Smooth muscle cell (in vitro differentiated cells): ENCODE data around the gene HELB. TPM values are rescaled to one million over a fixed set of nuclear protein-coding genes. Genes with fewer than 3 reads are reported as not detected.

ENCODE experiments used
- DNase-seq: peaks from one replicate; lab custom pipeline; 2025; ENCODE audit not compliant: unreplicated experiment; lab: John Stamatoyannopoulos, UW
- H2AFZ ChIP-seq: fragments of 200-600 bp; sonication (generic); 2 replicates; pipeline ENCODE4 v1.6.0; 2016; ENCODE audit warnings: antibody characterized with exemption, low read depth, mild to moderate bottlenecking
- H3F3A ChIP-seq: fragments of 200-600 bp; sonication (generic); 2 replicates; pipeline ENCODE4 v1.6.0; 2017; ENCODE audit warnings: antibody characterized with exemption, low read depth
- H3K27ac ChIP-seq: fragments of 200-600 bp; sonication (generic); 2 replicates; pipeline ENCODE4 v1.5.1; 2016; ENCODE audit warnings: low read depth, mild to moderate bottlenecking
- H3K27me3 ChIP-seq: fragments of 200-600 bp; sonication (generic); 2 replicates; pipeline ENCODE4 v1.6.1; 2016; ENCODE audit warnings: low read depth, mild to moderate bottlenecking
- H3K36me3 ChIP-seq: fragments of 200-600 bp; sonication (generic); 2 replicates; pipeline ENCODE4 v1.5.1; 2016; ENCODE audit warnings: low read depth
- H3K4me1 ChIP-seq: fragments of 200-600 bp; sonication (generic); 2 replicates; pipeline ENCODE4 v1.5.1; 2016; ENCODE audit warnings: low read depth
- H3K4me2 ChIP-seq: fragments of 200-600 bp; sonication (generic); 2 replicates; pipeline ENCODE4 v1.6.0; 2016; ENCODE audit warnings: mild to moderate bottlenecking
- H3K4me3 ChIP-seq: fragments of 200-600 bp; sonication (generic); 2 replicates; pipeline ENCODE4 v1.5.1; 2016; ENCODE audit warnings: mild to moderate bottlenecking
- H3K79me2 ChIP-seq: fragments of 200-600 bp; sonication (generic); 2 replicates; pipeline ENCODE4 v1.6.0; 2016; ENCODE audit warnings: low read depth, mild to moderate bottlenecking
- H3K9ac ChIP-seq: fragments of 200-600 bp; sonication (generic); 2 replicates; pipeline ENCODE4 v1.6.0; 2016; ENCODE audit warnings: low read depth
- H3K9me3 ChIP-seq: fragments of 200-600 bp; sonication (generic); replicated peaks from 2 replicates; pipeline ENCODE4 v1.5.1; 2016; ENCODE audit warnings: low read depth
- H4K20me1 ChIP-seq: fragments of 200-600 bp; sonication (generic); 2 replicates; pipeline ENCODE4 v1.6.0; 2016; ENCODE audit warnings: low read depth
- WGBS: methylation state at CpG from one replicate; pipeline ENCODE4 v1.1.7; 2016; ENCODE audit warnings: low lambda C conversion rate; 5-methylcytosine and 5-hydroxymethylcytosine counted together
- polyA plus RNA-seq: library from polyadenylated mRNA; unstranded; fragments of >200 nt; fragmentation: Nextera tagmentation; extraction: Ambion mirVana; gene quantifications from 2 replicates; pipeline ENCODE4 v1.2.1, GENCODE V29; 2016
- total RNA-seq: library from RNA; depleted of rRNA; stranded (reverse); fragments of >200 nt; gene quantifications from 2 replicates; pipeline ENCODE4 v1.2.3, GENCODE V29; 2014
- TF ChIP-seq, protein P1 (sequence below): fragments of 200-600 bp; sonication (generic); IDR thresholded peaks from 2 replicates; pipeline ENCODE4 v1.5.1; 2017; ENCODE audit warnings: borderline replicate concordance, mild to moderate bottlenecking, antibody characterized with exemption; ENCODE audit not compliant: insufficient read depth, poor library complexity, severe bottlenecking

The HELB gene
- total and polyA plus RNA-seq, 2 experiments from 2014 or later: 1.9 to 5.7 TPM

DNA sequence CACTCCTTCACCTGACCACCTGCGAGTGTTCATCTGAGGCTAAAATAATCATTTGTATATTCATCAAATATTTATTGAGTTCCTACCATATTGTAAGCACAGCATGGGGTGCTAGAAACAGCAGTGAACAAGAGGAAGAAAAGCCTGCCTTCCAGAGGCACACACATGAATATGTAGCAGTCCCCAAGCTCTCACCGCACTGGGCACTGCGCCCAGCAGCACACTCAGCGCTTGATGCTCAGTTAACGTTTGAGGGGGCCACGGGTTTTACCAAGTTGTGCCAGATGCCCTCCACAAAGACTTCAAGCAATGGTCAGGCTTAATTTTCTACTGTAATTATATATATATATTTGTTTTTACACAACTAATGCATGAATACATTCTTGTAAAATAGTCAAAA, 52.0 kb downstream of the HELB start:
- 93% methylated on average over 6 of the region's 6 CpGs for WGBS
- Histone ChIP-seq H2AFZ (no peak overlapping the region), H3F3A (no peaks in the 10 kb centered on the region), H3K27me3 (no peaks in the 10 kb centered on the region), H3K27ac (no peak overlapping the region), H3K9me3 (no peaks in the 10 kb centered on the region), H3K4me3 (no peak overlapping the region), H3K79me2 (no peaks in the 10 kb centered on the region), H4K20me1 (no peaks in the 10 kb centered on the region), H3K9ac (no peak overlapping the region), H3K4me1 (no peaks in the 10 kb centered on the region), H3K4me2 (no peak overlapping the region), H3K36me3 (no peaks in the 10 kb centered on the region)
- no peak for DNase-seq
- TF ChIP-seq, protein P1, sequence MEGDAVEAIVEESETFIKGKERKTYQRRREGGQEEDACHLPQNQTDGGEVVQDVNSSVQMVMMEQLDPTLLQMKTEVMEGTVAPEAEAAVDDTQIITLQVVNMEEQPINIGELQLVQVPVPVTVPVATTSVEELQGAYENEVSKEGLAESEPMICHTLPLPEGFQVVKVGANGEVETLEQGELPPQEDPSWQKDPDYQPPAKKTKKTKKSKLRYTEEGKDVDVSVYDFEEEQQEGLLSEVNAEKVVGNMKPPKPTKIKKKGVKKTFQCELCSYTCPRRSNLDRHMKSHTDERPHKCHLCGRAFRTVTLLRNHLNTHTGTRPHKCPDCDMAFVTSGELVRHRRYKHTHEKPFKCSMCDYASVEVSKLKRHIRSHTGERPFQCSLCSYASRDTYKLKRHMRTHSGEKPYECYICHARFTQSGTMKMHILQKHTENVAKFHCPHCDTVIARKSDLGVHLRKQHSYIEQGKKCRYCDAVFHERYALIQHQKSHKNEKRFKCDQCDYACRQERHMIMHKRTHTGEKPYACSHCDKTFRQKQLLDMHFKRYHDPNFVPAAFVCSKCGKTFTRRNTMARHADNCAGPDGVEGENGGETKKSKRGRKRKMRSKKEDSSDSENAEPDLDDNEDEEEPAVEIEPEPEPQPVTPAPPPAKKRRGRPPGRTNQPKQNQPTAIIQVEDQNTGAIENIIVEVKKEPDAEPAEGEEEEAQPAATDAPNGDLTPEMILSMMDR: no peak

DNA sequence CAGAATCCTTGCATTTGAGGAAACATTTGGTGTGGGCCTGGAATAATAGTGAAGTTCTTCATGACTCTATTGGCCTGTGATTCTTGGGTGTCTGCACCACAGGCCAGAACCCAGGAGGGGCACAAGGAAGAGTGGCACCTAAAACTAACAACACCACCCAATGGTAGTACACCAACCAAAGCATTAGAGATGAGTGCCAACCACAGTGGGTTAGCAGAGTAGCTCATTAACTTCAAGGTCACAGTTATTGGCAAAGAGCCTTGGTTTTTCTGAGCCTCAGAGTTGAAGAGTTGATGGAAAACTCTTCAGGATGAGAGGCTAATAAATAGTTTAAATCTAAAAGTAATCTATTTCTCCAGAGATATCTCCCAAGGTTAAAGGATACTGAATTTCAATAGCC, 57.0 kb downstream of the HELB start:
- DNase-seq: no peak

GRCh38 chr12:66361703-66362102, 59.4 kb downstream of the HELB start:
- Histone ChIP-seq H3K36me3 (no peaks in the 10 kb centered on the region), H3F3A (no peaks in the 10 kb centered on the region), H2AFZ (no peak overlapping the region), H3K4me3 (no peak overlapping the region), H4K20me1 (no peaks in the 10 kb centered on the region), H3K4me1 (no peaks in the 10 kb centered on the region), H3K27ac (no peak overlapping the region), H3K9ac (no peak overlapping the region), H3K27me3 (no peaks in the 10 kb centered on the region), H3K4me2 (no peak overlapping the region), H3K9me3 (no peaks in the 10 kb centered on the region), H3K79me2 (no peaks in the 10 kb centered on the region)
- 95% methylated on average over 4 of the region's 4 CpGs for WGBS
- no peak for DNase-seq
- TF ChIP-seq, protein P1: no peak

More for the DNA sequence above, 57.0 kb downstream of the HELB start:
- Histone ChIP-seq H3K27me3 (no peaks in the 10 kb centered on the region), H3F3A (no peaks in the 10 kb centered on the region), H4K20me1 (no peaks in the 10 kb centered on the region), H3K36me3 (no peaks in the 10 kb centered on the region), H3K4me1 (no peaks in the 10 kb centered on the region), H3K9ac (no peak overlapping the region), H3K4me2 (no peak overlapping the region), H3K4me3 (no peak overlapping the region), H3K79me2 (no peaks in the 10 kb centered on the region), H2AFZ (no peak overlapping the region), H3K27ac (no peak overlapping the region), H3K9me3 (no peaks in the 10 kb centered on the region)
- TF ChIP-seq, protein P1: no peak

- H3K4me3 ChIP-seq: no peak overlapping the region
- no peaks in the 10 kb centered on the region for H3K79me2 ChIP-seq
- H3K36me3 ChIP-seq: no peaks in the 10 kb centered on the region
- H3K4me2 ChIP-seq: no peak overlapping the region
- 66% methylated on average over 3 of the region's 3 CpGs for WGBS
- H3F3A ChIP-seq: no peaks in the 10 kb centered on the region
- H2AFZ ChIP-seq: no peak overlapping the region
- TF ChIP-seq, protein P1: no peak
- DNase-seq: no peak
- H3K27me3 ChIP-seq: no peaks in the 10 kb centered on the region
- no peak overlapping the region for H3K27ac ChIP-seq
- H4K20me1 ChIP-seq: no peaks in the 10 kb centered on the region
- H3K4me1 ChIP-seq: no peaks in the 10 kb centered on the region
- no peak overlapping the region for H3K9ac ChIP-seq
- H3K9me3 ChIP-seq: no peaks in the 10 kb centered on the region
Observed at GRCh38 chr12:66365718-66366490, 63.6 kb downstream of the HELB start.
